Ovary (tissue), 3 donors: ENCODE results near the gene CA7.

ENCODE experiments used
- EP300 ChIP-seq: sonication (generic); formaldehyde crosslinking; IDR thresholded peaks from one replicate; pipeline ENCODE4 v1.6.1; 2017; ENCODE audit warnings: antibody characterized with exemption
- POLR2A ChIP-seq: fragments of 450-650 bp; IDR thresholded peaks from one replicate; pipeline ENCODE4 v1.6.1; 2017; ENCODE audit warnings: antibody characterized with exemption, mild to moderate bottlenecking, moderate library complexity
- TF ChIP-seq, protein P1 (sequence below), 3 donors: fragments of 450-650 bp in 2 of 3; fragments of 200-600 bp in 1 of 3; IDR thresholded peaks; one replicate each; pipeline versions ENCODE4 v1.5.1 to v1.8.0; 2016 to 2022; ENCODE audit warnings: antibody characterized with exemption in 3 of 3, mild to moderate bottlenecking in 1 of 3
- donor health status: DM: no; HTN: no; CAD: no.

DNA sequence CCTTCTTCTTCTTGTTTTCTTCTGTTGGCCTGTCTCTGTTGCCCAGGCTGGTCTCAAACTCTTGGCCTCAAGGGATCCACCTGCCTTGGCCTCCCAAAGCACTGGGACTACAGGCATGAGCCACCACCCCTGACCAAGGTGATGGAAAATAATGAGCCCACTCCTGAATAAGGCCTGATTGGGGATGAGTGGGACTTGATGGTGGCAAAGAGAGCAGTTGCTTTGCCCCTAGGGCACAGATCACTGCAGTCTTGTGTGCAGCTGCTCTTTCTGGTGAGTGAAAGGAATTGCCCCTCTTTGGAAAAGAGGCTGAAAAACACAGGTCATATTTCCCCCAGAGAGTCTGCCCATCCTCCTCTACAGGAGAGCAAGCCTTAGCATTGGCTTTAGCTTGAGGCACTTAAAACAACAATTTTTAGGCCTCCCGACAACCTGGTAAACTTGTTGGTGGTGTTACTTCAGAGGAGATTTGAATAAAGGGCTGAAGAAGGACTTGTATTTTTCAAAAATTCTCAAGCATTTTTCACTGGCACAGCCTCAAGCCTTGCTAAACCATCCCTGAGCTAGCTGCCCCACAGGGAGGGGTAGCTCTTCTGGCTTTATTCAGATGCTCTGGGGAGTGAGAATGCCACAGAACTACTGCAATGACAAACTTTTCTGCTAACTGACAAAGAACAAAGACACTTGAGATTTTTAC lies 30.0 kb downstream of the CA7 start:
- TF ChIP-seq, protein P1, sequence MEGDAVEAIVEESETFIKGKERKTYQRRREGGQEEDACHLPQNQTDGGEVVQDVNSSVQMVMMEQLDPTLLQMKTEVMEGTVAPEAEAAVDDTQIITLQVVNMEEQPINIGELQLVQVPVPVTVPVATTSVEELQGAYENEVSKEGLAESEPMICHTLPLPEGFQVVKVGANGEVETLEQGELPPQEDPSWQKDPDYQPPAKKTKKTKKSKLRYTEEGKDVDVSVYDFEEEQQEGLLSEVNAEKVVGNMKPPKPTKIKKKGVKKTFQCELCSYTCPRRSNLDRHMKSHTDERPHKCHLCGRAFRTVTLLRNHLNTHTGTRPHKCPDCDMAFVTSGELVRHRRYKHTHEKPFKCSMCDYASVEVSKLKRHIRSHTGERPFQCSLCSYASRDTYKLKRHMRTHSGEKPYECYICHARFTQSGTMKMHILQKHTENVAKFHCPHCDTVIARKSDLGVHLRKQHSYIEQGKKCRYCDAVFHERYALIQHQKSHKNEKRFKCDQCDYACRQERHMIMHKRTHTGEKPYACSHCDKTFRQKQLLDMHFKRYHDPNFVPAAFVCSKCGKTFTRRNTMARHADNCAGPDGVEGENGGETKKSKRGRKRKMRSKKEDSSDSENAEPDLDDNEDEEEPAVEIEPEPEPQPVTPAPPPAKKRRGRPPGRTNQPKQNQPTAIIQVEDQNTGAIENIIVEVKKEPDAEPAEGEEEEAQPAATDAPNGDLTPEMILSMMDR (IDR thresholded peaks at IDR 0.05), result no peak
- TF ChIP-seq POLR2A (no peak), EP300 (no peak)
